Neural cell (in vitro differentiated cells): ENCODE measurements around the gene ANKRD44.

Experiments
- CTCF ChIP-seq: fragments of 450-650 bp; IDR thresholded peaks from 2 replicates; pipeline ENCODE4 v1.5.1; 2014; ENCODE audit warnings: antibody characterized with exemption, mild to moderate bottlenecking, moderate library complexity; ENCODE audit not compliant: poor library complexity, severe bottlenecking
- EZH2 ChIP-seq: fragments of 200-600, 300-800 bp; shearing (Covaris generic), sonication (generic); IDR thresholded peaks from 2 replicates; pipeline ENCODE4 v1.6.1; 2014; ENCODE audit warnings: antibody characterized with exemption, low read length, borderline replicate concordance, mild to moderate bottlenecking; ENCODE audit not compliant: insufficient read depth, poor library complexity, severe bottlenecking
- POLR2AphosphoS5 ChIP-seq: IDR thresholded peaks from 2 replicates; pipeline ENCODE4 v1.6.1; 2012
- RAD21 ChIP-seq: fragments of 450-650 bp; conservative IDR thresholded peaks from 2 replicates; pipeline ENCODE4 v1.6.1; 2014; ENCODE audit warnings: antibody characterized with exemption, mild to moderate bottlenecking, moderate library complexity
- SMC3 ChIP-seq: fragments of 450-650 bp; conservative IDR thresholded peaks from 2 replicates; pipeline ENCODE4 v1.6.1; 2014; ENCODE audit warnings: antibody characterized with exemption, mild to moderate bottlenecking, moderate library complexity; ENCODE audit not compliant: poor library complexity
- TAF1 ChIP-seq: IDR thresholded peaks from 2 replicates; pipeline ENCODE4 v1.6.1; 2012; ENCODE audit warnings: low read depth

DNA sequence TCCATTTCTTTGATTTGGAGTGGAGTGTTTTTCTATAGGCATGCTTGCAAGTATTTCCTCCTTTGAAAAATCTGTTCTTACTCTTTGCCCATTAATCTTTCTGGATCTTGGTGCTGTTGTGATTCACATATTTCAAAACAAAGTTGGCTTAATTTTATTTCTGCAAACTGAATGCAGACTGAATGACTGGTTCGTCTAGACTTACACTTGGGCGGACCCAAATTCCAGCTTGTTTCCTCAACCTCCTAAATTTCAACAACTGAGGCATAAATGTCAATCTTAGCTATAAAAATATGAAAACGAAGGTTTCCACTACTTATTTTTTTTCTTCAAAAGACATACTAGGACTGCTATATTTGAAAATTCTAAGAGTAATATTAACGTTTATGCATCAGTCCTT, 59.0 kb downstream of the ANKRD44 start:
- TF ChIP-seq CTCF (no peak), TAF1 (no peak), EZH2 (no peak), POLR2AphosphoS5 (no peak), RAD21 (no peak), SMC3 (no peak)
